Fibroblast of gingiva (primary cell): ENCODE results near the gene ABHD2.
"Not testable (repeated sequence)": the region's sequence is repeated elsewhere in the genome, so short reads cannot be mapped to it uniquely, and the experiment has no call there.

Experiments
- DNase-seq: peaks from one replicate; pipeline ENCODE4 v3.0.0-alpha.2; 2011; ENCODE audit warnings: low read depth

The ABHD2 gene

DNA sequence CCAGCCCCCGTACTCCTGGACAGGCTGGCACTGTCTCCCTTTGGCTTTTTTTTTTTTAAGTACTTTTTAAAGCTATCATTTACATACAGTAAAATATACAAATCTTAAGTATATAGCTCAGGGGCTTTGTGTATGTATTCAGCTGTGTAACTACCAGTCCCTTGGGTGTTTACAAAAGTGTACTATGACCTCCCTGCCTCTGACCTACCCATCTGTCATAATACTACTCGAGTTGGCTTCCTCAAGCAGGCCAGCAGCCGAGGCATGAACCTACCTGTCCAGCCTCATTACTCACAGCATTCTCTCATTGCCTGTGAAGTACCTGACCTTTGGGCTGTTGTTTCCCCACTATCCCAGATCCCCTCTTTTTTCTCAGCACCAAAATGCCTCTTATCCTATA, 33.2 kb downstream of the ABHD2 start:
- DNase-seq: peak; percentile 29

DNA sequence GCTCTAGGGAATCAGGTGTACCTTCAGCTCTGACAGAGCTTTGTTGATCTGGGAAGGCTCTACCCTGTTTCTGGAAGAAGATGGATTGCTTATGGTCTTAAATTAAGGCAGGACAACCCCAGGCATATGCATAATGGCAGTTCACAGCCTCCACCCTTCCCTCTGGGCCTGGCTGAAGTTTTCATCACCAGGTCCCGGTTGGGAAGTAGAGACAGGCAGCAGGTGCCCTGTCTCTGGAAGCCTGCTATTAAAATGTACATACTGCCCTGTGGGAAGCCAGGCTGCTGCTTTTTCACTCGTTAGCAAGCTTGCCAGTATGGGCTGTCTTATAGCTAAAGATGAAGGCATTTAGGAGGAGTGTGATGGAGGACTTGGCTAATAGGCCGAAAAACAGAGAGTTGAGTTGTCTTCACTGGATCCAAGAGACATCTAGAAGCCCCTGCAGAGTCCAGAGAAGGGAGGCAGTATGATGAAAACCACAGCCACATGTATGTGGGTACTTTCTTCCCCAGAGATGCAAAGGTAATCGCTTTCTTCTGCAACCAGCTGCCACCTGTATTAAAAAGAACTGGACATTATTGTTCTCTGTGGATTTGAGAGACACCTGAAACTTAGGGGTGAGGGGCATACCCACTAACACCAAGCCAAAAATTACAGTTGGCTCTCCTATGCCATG, 34.4 kb downstream of the ABHD2 start:
- DNase-seq: no peak

DNA sequence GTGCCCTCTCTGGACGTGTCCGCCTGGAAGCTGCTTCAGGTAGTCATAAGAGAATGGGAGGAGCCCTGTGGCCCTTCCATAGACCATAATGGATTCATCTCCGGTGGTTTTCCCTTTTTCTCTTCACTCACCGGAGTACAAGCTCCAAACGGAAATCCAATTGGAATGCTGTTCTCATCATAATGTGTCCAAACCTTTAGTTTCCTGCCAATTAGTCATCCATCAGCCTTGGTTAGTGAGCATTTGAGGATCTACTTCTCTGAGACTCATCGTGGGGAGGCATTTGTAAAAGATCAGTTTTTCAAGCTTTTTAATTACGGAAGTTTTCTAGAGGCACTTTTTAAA, 34.9 kb downstream of the ABHD2 start:
- DNase-seq: no peak

DNA sequence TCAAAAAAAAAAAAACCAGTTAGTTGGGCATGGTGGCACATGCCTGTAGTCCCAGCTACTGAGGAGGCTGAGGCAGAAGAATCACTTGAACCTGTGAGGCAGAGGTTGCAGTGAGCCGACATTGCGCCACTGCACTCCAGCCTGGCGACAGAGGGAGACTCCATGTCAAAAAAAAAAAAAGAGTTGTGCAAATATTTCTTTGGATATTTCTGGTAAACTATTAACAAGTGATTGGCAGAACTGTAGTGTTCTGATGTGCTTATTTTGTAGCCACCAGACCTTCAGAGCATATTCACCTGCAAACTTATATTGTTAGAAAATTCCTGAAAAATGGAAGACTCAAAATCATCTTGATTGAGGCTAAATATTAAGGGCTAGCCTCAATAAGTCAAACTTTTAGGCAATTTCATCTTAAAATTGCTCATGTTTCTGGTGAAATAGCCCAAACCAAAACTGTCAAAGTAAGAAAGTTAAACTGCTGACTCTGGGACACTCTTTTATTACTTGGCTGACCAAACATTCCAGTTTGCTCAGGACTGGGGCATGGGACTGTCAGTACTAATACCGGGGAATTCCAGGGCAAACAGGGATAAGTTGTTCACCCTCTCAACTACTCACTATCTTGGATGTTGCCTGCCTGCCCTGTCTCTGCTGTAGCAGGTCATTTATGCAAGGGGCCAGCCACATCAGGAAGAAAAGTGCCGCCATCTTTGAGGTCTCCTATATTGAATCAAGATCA, 37.0 kb downstream of the ABHD2 start:
- DNase-seq: no peak

DNA sequence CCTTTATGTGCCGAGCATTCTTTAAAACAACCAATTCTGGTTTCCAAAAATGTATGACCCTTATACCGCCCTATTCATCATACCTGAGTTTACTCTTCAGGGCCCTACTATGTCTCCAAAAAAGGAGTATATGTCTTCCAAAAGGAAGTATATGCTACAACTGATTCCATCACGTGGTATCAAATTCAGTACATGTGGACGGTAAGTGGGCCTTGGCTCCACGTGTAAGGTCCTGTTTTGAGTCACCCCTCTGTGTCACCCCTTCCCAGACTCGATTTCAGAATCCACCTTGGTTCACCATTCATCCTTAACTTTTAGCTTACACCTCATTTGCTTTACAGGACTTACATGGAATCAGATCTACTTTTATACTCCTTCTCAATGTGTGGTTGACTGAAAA, 37.8 kb downstream of the ABHD2 start:
- DNase-seq: no peak

DNA sequence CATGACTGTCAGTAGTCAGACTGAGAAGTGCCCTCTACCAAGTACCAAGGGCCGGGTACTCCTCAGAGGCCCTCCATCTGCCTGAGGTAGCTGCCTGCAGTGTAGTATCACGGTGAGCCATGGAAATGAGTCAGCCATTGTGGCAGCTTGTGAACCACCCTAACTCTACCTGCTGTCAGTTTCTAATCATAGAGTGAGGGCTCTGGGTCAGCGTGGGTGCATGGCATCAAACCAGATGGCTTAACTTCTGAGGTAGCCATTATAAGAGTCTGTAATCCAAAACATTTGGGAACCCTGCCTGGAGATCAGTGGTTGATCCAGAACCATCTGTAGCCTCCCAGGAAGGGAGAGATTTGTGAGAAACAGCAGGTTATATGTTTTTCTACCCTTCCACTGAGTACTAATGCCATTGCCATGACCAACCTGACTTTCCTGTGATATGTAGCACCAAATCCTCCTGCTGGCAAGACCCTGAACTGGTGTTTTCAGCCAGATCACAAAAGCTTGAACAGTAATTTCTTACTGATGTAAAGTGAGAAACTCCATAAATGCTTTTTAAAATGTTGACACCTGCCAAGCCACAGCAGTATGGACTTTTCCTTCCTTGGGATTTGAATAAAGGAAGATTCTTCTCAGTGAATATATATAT, 38.9 kb downstream of the ABHD2 start:
- DNase-seq: no peak

DNA sequence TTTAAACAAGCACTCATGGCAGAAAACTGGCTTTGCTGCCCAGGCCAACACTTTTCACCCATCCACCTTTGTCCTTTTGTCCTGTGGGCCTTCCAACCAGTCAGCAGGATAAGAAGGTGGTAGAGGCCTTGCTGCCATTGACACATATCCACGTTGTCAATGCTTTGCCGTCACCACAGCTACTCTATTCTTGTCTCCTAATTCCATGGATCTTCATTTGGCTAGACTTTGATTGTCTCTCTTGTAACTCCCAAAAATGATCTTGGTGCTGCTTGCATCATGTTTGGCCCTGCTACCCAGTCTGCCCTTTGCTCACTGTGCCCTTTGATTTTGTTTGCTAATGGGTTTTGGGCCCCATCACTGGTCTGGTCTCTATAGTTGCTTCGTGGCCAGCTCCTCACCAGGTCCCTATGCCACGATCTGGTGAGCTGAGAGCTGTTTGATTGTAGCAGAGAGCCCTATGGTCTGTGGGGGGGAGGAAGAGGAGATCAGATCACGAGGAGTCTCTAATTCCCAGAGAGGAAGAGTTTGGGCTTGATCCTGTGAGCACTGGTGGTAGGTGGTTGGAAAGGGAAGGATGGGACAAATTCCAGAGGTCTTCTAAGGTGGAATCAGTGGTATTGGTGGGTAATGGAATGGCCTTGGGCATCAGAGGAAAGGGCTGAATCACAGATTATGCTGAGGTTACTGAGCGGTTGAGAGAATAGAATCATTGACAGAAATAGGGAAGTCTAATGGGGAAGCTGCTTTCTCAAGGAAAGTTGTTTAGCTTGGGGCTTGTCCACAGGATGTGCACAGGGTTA, 40.3 kb downstream of the ABHD2 start:
- DNase-seq: no peak

DNA sequence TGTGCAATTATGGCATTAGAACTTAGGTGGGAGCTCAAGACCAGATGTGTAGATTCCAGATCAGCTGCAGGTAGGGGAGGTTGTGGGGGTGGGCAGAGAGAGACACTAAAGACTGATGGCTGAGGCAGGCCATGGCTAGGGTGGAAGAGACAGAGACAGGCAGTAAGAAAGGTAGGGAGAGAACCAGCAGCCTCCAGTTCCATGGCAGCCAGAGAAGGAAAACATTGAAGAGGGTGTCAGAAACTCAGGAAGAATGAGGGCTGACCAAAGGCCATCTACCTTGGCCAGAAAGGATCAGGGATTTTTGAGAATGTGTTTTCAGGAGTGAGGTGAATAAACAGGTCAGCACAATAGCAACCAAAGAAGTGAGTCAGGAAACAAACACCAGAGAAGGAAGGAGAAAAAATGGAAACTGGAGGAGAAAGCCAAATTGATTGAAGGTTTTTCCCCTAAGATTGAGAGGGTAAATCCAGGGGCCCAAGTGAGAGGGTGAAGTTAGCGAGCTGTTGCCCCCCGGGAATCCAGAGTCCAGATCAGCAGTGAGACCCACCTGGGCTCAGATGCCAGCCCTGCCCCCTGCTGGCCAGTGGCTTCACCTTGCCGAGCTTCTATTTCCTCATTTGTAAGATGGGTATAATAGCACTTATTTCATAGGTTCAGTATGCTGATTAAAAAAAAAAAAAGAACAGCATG, 41.0 kb downstream of the ABHD2 start:
- no peak for DNase-seq

DNA sequence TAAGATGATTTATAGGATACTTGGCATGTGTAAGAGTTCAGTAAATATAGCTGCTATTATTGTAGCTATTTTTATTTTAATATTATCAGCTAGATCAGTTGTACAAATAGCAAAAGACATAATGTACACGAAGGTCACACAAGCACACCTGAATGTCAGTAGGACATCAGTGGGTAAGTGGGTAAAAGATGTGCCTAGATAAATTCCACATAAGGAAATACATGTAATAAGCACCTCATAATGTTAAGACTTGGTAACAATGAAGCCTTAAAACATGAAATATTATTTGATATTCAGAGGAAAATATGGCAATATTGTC, 41.5 kb downstream of the ABHD2 start:
- no peak for DNase-seq

DNA sequence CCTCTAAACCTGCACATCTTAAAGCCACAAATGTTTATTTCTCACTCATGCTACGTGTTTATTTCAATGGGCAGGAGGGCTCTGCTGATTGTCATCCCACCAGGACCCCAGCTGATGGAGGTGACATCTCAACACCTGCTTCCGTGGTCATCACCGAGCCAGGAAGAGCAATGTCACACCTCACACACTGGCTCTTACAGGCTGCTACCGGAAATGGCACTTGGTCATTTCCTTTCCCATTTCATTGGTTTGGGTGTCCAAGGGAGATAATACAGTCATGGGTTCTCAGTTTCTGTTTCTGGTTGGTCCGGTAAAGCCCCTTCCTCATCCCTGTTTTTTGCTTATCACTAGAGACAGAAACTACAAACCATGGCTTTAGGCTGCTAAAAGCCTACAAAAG, 41.9 kb downstream of the ABHD2 start:
- no peak for DNase-seq

DNA sequence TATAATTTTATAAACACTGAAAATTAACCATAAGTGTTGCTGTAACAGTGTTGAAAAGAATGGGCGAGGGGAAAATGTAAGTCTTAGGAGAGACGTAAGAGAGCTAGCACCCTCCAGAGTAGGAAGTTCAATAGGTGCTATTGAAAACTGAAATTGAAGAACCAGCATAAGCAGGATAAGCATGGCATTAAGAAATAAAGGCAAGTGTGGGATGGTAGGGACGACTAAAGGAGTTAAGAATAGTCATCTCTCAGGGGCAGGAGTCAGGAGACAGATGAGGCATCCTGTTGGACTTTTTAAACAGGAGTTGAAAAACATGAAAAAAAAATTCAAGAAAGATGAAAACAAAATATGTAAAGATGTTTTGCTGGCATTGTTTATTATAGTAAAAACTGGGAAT, 43.5 kb downstream of the ABHD2 start:
- no peak for DNase-seq

DNA sequence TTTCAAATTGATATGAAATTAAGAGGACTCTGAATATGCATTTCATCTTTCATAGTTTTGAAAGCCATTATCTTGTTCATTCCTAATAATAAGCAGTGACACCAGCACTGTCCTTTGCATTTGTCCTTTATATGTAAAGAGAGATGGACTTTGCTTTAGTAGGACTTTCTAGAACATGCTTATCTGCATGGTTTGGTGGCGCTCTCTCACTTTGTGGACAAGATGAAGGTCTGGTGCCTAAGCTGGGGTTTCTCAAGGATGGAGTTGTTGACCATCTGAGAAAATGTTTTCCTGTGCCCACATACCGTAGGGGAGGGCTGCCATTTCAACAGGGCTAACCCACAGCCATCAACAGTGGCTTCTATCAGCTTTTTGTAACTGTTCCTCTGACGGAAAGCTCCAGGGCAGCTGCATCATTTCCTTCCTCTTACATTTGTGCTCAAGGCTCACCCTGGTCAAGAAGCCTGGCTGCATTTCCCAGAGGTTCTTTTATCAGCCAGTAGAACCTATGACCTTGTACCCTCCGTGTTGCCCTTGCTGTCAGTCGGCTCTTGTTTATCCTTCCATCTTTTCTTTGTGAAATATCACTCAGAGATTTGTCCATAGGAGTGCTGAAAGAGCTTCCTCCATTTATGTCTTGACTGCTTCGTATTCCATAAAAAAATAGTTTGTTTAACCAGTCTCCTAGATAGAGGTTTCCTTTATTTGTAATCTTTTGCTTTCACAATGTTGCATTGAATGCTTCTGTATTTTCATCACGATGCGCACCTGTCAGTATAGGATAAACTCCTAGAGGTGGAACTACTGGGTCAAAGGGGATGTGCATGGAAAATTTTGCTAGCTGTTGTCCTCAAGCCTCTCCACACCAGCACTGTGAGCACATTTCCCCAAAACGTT, 44.6 kb downstream of the ABHD2 start:
- DNase-seq: no peak

DNA sequence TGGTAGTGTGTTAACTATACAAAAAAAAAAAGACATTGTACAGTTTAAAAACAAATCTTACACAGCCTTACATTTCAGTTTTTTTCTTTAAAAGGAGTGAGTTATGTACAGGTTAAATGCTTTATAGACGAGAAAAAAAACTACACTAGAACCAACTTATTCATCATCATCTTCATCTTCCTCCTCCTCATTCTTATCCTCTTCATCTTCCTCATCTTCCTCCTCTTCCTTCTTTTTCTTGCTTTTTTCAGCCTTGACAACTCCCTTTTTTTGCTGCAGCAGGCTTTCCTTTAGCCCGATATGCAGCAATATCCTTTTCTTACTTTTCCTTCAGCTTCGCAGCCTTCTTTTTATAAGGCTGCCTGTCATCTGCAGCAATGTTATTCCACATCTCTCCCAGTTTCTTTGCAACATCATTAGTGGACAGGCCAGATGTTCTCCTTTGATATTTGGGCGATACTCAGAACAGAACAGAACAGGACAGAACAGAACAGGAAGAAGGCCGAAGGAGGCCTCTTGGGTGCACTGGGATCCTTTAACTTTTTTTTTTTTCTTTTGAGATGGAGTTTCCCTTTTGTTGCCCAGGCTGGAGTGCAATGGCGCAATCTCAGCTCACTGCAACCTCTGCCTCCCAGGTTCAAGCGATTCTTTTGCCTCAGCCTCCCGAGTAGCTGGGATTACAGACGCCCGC, 47.3 kb downstream of the ABHD2 start:
- DNase-seq: not testable (repeated sequence)

DNA sequence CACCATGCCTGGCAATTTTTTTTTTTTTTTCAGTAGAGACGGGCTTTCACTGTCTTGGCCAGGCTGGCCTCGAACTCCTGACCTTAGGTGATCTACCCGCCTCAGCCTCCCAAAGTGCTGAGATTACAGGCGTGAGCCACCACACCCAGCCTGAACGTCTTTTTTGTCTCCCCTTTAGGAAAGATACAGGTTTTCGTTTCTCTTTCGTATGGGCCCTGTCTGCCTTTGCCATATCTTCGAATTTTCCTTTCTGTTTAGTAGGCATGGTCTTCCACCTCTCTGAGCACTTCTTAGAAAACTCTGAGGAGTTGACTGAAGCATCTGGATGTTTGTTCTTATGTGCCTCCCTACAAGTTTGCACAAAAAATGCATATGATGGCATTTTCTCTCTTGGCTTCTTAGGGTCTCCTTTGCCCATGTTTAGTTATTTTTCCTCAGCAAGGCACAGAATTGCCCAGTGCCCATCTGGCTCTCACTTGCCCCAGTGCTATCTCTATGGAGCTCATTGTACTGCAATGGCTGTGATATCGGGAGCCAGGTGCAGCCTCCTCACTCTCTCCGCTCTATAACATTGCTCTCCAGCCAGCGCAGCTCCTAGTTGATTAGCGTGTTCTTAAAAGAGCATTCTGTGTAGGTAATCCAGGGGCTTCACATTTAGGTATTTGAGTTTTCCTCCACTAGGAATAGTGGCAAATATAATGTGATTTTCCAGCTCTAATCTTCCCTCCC, 48.0 kb downstream of the ABHD2 start:
- DNase-seq: no peak

DNA sequence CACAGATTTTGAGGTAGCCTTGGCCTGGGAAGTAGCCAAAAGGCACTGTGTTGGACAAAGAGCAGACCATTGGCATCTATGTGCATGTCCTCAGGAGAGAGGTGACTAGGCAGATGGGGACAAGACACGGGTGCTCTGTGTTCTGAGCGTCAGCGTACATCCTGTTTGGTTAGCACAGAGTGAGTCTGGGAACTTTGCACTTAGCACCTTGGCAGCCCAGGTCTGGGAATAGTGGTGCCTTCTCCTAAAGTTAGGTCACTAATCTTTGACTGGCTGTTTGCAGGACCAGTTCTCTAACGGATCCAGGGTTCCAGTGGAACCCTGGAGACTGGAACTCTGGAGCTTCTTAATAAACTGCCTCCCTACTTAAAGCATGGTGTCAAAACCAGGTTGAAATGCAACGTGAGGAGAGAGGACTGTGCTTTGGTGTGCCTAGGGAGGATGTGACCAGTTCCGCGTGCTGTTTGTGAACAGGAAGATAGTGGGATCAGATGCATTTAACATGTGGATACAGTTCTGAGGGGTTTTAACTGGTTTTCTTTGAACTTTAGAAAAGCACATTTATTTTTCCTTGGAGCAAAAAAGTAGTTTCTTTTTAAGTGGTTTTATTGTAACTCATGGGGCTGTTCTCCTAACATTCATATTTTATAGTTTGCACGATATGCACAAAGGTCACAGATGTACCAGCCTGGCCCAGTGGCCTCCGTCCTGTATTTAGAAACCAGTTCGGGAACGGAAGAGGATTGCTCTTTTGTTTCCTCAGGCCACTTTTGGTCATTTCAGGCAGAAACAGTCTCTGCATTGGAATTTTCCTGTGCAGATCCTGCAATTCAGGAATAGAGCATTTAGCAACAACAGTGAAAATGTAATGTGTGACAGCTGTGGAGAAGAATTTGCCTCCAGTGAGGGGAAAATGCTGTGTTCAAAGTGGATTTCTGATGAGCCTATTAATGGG, 48.8 kb downstream of the ABHD2 start:
- peak; percentile 84 for DNase-seq

DNA sequence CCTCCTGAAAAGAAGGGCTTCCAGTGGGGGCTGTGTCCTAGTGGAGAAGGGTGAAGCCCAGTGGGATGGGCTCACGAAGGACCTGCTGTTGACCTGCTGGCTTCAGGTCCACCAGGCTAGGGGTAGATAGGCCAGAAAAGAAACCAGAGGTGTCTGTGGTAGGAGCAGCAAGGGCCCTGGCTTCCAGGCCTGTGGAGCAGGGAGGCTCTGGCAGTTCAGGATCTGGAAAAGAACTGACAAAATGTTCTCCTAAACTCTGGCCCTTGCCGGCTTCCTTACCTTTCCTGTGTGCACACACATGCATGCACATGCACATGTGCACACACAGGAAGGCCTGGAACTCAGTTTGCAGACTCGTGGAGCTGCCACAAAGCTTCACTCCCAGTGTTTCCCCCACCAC, 49.7 kb downstream of the ABHD2 start:
- no peak for DNase-seq

DNA sequence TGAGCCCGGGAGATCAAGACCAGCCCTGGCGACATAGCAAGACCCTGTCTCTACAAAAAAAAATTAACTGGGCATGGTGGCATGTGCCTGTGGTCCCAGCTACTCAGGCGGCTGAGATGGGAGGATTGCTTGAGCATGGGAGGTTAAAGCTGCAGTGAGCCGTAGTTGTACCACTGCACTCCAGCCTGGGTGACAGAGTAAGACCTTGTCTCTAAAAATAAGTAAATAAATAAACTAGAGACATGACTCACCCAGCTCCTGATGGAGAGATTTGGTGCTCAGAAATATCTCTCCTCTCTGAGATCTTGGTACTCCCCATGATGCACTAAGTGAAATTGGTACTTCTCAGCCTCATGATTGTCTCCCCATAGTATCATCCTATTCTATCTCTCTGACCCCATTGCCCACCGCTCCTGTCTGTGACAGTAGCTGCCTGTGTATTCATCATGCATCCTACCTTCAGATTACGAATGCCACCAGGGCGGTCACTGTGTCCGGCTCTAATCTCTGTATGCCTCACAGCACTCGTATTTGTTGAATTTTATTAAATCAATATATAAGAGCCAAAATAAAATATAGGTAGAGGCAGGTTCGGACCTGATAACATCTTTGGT, 50.9 kb downstream of the ABHD2 start:
- DNase-seq: no peak
